Testis (tissue), 3 donors: ENCODE results near the gene OR6J1. TPM values are rescaled to one million over a fixed set of nuclear protein-coding genes. Genes with fewer than 3 reads are reported as not detected.

ENCODE experiments used
- DNase-seq: peaks from one replicate; pipeline ENCODE4 v3.0.0-alpha.2; 2019
- H3K27ac ChIP-seq, 2 donors: fragments of 200-600 bp; sonication (generic); one replicate each; pipeline ENCODE4 v1.5.1; 2019
- H3K27me3 ChIP-seq: fragments of 200-600 bp; sonication (generic); one replicate; pipeline ENCODE4 v1.5.1; 2019
- H3K36me3 ChIP-seq: fragments of 200-600 bp; sonication (generic); one replicate; pipeline ENCODE4 v1.5.1; 2017; ENCODE audit warnings: low read depth; ENCODE audit errors: missing control alignments
- H3K4me1 ChIP-seq: fragments of 200-600 bp; sonication (generic); one replicate; pipeline ENCODE4 v1.5.1; 2019
- H3K4me3 ChIP-seq, 2 donors: fragments of 200-600 bp; sonication (generic); one replicate each; pipeline ENCODE4 v1.5.1; 2017 to 2019
- H3K9me3 ChIP-seq: fragments of 200-600 bp; sonication (generic); one replicate; pipeline ENCODE4 v1.5.1; 2017
- POLR2A ChIP-seq: fragments of 450-650 bp; IDR thresholded peaks from one replicate; pipeline ENCODE4 v1.6.1; 2017; ENCODE audit warnings: antibody characterized with exemption, mild to moderate bottlenecking, moderate library complexity
- WGBS, 2 donors: methylation state at CpG; one replicate each; pipeline ENCODE4 v1.1.5; 2018; 5-methylcytosine and 5-hydroxymethylcytosine counted together
- intact Hi-C: fragments of 100-400 bp; cut with DNase I; formaldehyde crosslinking; loops from one replicate; pipeline ENCODE4 v1.15.1; 2023; ENCODE audit warnings: low total_unique reads
- polyA plus RNA-seq: library from polyadenylated mRNA; stranded (reverse); fragments of 350-450 nt; fragmentation: Illumina TruSeq; extraction: RNeasy Lipid Tissue Mini Kit (QIAGEN cat#74804); gene quantifications from one replicate; pipeline ENCODE4 v1.2.3, GENCODE V29; 2014; ENCODE audit warnings: low read depth, low replicate concordance; ENCODE audit not compliant: insufficient read depth
- total RNA-seq, 2 donors: library from RNA; depleted of rRNA; stranded (reverse); fragments of >200 nt; gene quantifications; one replicate each; pipeline ENCODE4 v1.2.3, GENCODE V29; 2016
- TF ChIP-seq, protein P1 (sequence below), 3 experiments: fragments of 450-650 bp in 2 of 3; fragments of 200-600 bp in 1 of 3; sonication (generic) in 1 of 3; IDR thresholded peaks; one replicate each; pipeline ENCODE4 v1.5.1; 2016 to 2019; ENCODE audit warnings: antibody characterized with exemption in 3 of 3, mild to moderate bottlenecking in 2 of 3, moderate library complexity in 1 of 3

OR6J1 gene
- total and polyA plus RNA-seq, 3 donors from 2014 or later: 0.19 TPM; not detected in 2

DNA sequence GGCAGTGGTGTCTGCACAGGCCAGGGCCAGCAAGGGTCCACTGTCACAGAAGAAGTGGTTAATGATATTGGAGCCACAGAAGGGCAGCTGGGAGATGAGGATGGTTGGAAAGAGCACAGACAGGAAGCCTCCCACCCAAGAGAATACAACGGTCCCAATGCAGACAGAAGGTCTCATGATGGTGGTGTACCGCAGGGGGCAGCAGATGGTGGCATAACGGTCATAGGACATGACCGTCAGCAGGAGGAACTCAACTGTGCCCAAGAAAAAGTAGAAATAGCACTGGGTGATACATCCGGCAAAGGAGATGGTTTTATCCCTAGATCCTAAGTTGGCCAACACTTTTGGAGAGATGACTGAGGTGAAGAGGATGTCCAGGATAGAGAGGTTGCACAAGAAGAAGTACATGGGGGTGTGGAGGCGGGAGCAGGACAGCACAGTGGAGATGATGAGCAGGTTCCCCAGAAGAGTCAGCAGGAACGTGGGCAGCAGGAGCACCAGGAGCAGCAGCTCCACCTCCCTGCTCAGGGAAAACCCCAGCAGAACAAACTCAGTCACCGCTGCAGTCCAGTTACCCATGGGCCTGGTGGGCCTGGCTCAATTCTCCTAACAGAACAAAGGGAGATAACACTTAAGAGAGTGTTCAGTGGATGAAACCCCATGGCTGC, 9.8 kb downstream of the OR6J1 start:
- no peaks in the 10 kb centered on the region for H3K27me3 ChIP-seq
- H3K27ac ChIP-seq: no peak overlapping the region
- intact Hi-C loops: no loop called here
- no peaks in the 10 kb centered on the region for H3K9me3 ChIP-seq
- DNase-seq: no peak
- no peaks in the 10 kb centered on the region for H3K4me1 ChIP-seq
- WGBS, 2 donors: 75 to 81% methylated on average over 8 of the region's 8 CpGs
- H3K36me3 ChIP-seq: no peaks in the 10 kb centered on the region
- TF ChIP-seq, protein P1, sequence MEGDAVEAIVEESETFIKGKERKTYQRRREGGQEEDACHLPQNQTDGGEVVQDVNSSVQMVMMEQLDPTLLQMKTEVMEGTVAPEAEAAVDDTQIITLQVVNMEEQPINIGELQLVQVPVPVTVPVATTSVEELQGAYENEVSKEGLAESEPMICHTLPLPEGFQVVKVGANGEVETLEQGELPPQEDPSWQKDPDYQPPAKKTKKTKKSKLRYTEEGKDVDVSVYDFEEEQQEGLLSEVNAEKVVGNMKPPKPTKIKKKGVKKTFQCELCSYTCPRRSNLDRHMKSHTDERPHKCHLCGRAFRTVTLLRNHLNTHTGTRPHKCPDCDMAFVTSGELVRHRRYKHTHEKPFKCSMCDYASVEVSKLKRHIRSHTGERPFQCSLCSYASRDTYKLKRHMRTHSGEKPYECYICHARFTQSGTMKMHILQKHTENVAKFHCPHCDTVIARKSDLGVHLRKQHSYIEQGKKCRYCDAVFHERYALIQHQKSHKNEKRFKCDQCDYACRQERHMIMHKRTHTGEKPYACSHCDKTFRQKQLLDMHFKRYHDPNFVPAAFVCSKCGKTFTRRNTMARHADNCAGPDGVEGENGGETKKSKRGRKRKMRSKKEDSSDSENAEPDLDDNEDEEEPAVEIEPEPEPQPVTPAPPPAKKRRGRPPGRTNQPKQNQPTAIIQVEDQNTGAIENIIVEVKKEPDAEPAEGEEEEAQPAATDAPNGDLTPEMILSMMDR (IDR thresholded peaks at IDR 0.05): no peak
- TF ChIP-seq POLR2A: no peak
- H3K4me3 ChIP-seq: no peak overlapping the region

DNA sequence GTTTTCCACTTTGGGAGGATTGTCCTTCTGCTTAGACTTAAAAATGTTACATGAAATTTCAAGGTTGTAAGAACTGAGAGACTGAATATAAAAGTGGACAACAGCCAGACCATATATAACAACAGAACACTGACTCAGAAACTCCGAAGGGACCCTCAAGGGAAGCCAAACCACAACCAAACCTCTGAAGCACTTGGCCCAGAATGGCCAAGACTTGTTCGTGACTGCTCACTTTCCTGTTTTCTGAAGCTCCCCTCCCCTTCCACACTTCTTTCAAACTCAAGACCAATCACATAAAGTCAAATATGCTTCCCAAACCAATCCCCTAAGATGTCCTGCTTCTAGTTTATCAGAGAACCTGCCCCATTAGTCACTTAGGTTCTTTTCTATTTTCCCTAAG, 13.7 kb downstream of the OR6J1 start:
- DNase-seq: no peak
- H3K4me3 ChIP-seq: no peak overlapping the region
- H3K27me3 ChIP-seq: no peaks in the 10 kb centered on the region
- H3K36me3 ChIP-seq: no peaks in the 10 kb centered on the region
- 76 to 81% methylated on average over 2 of the region's 2 CpGs for WGBS, 2 donors
- intact Hi-C loops: no loop called here
- H3K9me3 ChIP-seq: no peaks in the 10 kb centered on the region
- TF ChIP-seq POLR2A: no peak
- TF ChIP-seq, protein P1 (IDR thresholded peaks at IDR 0.05): no peak
- H3K4me1 ChIP-seq: no peaks in the 10 kb centered on the region
- no peak overlapping the region for H3K27ac ChIP-seq

DNA sequence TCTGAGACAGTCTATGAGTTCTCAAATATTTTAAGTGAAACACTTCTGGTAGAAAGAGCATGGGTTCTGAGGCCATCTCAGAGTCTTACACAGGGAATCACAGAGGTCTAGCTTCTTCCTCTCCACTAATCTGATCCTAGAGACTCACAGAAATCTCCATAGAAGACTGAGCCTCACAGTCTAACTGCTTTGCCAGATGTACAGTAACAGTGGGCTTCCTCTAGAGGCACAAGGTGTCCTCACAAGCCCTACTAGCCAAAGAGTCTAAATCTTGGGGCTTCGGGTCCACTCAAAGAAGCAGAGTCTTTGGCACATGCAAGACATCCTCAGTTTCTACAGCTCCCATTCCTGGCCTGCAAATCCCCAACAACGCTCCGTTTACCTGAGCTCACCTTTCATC, 14.1 kb downstream of the OR6J1 start:
- no peak for DNase-seq
- intact Hi-C loops: no loop called here
- 93% methylated on average over 3 of the region's 3 CpGs for WGBS, 2 donors
- Histone ChIP-seq H3K4me1 (no peaks in the 10 kb centered on the region), H3K4me3 (no peak overlapping the region), H3K9me3 (no peaks in the 10 kb centered on the region), H3K27me3 (no peaks in the 10 kb centered on the region), H3K36me3 (no peaks in the 10 kb centered on the region), H3K27ac (no peak overlapping the region)
- TF ChIP-seq, protein P1 (IDR thresholded peaks at IDR 0.05): no peak
- TF ChIP-seq POLR2A: no peak

DNA sequence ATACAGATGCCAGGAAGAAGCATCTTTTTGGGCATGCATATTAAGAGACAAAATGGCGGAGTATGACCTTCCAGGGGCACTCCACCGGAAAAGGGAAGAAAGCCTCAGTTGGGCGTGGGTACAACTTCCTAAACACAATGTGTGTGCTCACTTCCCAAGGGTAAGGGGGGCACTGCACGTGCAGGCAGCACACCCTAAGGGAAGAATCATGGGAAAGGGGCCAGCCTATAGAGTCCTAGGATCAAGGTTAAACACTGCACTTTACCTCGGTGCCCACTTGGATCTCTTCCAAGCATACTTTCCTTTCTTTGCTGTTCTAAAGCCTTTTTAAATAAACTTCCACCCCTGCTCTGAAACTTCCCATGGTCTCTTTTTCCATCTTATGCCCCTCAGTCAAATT, 14.8 kb downstream of the OR6J1 start:
- Histone ChIP-seq H3K27ac (no peak overlapping the region), H3K4me3 (no peak overlapping the region), H3K4me1 (no peaks in the 10 kb centered on the region), H3K27me3 (no peaks in the 10 kb centered on the region), H3K9me3 (no peaks in the 10 kb centered on the region), H3K36me3 (no peaks in the 10 kb centered on the region)
- WGBS, 2 donors: 62 to 74% methylated on average over 5 of the region's 5 CpGs
- intact Hi-C loops: no loop called here
- no peak for TF ChIP-seq POLR2A
- TF ChIP-seq, protein P1 (IDR thresholded peaks at IDR 0.05): no peak
- no peak for DNase-seq
